ENCODE results near the gene UTS2B. TPM values are rescaled to one million over a fixed set of nuclear protein-coding genes. Genes with fewer than 3 reads are reported as not detected.

UTS2B gene
- total and polyA plus RNA-seq, 9 of the 15 experiments (the other 6 are each of a cell fraction or from before 2014, with no cell fraction given): 0.06 TPM; not detected in 8

DNA sequence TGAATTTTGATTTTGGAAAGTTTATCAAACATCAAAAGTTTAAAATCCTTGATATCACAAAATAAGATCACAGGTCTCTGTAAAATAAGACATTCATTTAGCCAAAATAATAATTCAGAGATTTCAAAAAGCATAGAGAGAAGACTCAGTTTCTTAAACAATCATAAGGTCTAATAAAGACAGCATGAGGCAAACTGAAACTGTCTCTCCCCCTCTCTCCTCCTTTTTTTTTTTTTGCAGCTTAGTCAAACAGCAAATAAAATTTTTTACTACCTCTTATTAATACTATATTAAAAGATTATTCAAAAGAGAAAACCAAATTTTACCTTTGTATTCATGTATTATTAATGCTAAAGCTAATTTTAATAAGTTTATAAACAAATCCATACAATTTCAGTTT, 73.9 kb downstream of the UTS2B start:
- intact Hi-C loops (cut with micrococcal nuclease): loop anchor here (5.0 kb wide), 1 partner anchor 126 kb away; no protein-coding TSS in a partner anchor
- Histone ChIP-seq H3K36me3 (ENCODE audit: control insufficient read depth, insufficient read depth, low read length) (no peaks in the 10 kb centered on the region), H3K4me1 (replicated peaks in 1 of 2; ENCODE audit: control insufficient read depth in 2 of 2, insufficient read depth in 2 of 2, low read length in 2 of 2) (no peaks in the 10 kb centered on the region), H2AFZ (ENCODE audit: low read depth, low read length) (no peak overlapping the region), H3K27me3 (ENCODE audit: control insufficient read depth in 2 of 2, insufficient read depth in 2 of 2, low read length in 2 of 2) (peaks cover 0 to 3% of the 10 kb centered on the region in 2 experiments; a peak in 2 of 5 replicates), H4K20me1 (replicated peaks; ENCODE audit: control insufficient read depth, insufficient read depth, low read length) (no peaks in the 10 kb centered on the region), H3K27ac (ENCODE audit: extremely low read depth, low read depth, low read length) (no peak overlapping the region), H3K9me3 (replicated peaks; ENCODE audit: control insufficient read depth, insufficient read depth, low read depth, low read length) (no peaks in the 10 kb centered on the region), H3K9ac (ENCODE audit: insufficient read depth in 1 of 2, low read depth in 2 of 2, low read length in 2 of 2) (no peak overlapping the region), H3K9me1 (ENCODE audit: control insufficient read depth, insufficient read depth, low read length) (no peaks in the 10 kb centered on the region), H3K4me3 (no peak overlapping the region), H3K79me2 (ENCODE audit: control insufficient read depth, insufficient read depth, low read length) (no peaks in the 10 kb centered on the region), H3K4me2 (ENCODE audit: insufficient read depth, low read length) (no peak overlapping the region)
- DNase-seq (ENCODE audit: extremely low read depth in 1 of 4, low spot score in 3 of 4) (no peak), ATAC-seq (no peak), FAIRE-seq (no peak)
- POLR2A ChIA-PET: no interaction called here
- BruUV-seq (replicated peaks): no TSS peak
- CTCF ChIA-PET (ENCODE audit: low intra/inter-chr PET ratio): no interaction called here
- in situ Hi-C loops (cut with MboI): no loop called here
- no peak for TF ChIP-seq ZNF77 (CRISPR knock-in tag; IDR thresholded peaks at IDR 0.05)
- TF ChIP-seq, protein P1, sequence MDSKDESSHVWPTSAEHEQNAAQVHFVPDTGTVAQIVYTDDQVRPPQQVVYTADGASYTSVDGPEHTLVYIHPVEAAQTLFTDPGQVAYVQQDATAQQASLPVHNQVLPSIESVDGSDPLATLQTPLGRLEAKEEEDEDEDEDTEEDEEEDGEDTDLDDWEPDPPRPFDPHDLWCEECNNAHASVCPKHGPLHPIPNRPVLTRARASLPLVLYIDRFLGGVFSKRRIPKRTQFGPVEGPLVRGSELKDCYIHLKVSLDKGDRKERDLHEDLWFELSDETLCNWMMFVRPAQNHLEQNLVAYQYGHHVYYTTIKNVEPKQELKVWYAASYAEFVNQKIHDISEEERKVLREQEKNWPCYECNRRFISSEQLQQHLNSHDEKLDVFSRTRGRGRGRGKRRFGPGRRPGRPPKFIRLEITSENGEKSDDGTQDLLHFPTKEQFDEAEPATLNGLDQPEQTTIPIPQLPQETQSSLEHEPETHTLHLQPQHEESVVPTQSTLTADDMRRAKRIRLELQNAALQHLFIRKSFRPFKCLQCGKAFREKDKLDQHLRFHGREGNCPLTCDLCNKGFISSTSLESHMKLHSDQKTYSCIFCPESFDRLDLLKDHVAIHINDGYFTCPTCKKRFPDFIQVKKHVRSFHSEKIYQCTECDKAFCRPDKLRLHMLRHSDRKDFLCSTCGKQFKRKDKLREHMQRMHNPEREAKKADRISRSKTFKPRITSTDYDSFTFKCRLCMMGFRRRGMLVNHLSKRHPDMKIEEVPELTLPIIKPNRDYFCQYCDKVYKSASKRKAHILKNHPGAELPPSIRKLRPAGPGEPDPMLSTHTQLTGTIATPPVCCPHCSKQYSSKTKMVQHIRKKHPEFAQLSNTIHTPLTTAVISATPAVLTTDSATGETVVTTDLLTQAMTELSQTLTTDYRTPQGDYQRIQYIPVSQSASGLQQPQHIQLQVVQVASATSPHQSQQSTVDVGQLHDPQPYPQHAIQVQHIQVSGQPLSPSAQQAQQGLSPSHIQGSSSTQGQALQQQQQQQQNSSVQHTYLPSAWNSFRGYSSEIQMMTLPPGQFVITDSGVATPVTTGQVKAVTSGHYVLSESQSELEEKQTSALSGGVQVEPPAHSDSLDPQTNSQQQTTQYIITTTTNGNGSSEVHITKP (IDR thresholded peaks at IDR 0.05; ENCODE audit: partially characterized antibody): no peak
- TF ChIP-seq ZNF184 (CRISPR knock-in tag; IDR thresholded peaks at IDR 0.05): no peak
- TF ChIP-seq TEAD1 (CRISPR knock-in tag; IDR thresholded peaks at IDR 0.05): no peak
- TF ChIP-seq CBX2 (IDR thresholded peaks at IDR 0.05; ENCODE audit: insufficient read depth, low read length, poor library complexity, severe bottlenecking): no peak
- TF ChIP-seq, protein P2, sequence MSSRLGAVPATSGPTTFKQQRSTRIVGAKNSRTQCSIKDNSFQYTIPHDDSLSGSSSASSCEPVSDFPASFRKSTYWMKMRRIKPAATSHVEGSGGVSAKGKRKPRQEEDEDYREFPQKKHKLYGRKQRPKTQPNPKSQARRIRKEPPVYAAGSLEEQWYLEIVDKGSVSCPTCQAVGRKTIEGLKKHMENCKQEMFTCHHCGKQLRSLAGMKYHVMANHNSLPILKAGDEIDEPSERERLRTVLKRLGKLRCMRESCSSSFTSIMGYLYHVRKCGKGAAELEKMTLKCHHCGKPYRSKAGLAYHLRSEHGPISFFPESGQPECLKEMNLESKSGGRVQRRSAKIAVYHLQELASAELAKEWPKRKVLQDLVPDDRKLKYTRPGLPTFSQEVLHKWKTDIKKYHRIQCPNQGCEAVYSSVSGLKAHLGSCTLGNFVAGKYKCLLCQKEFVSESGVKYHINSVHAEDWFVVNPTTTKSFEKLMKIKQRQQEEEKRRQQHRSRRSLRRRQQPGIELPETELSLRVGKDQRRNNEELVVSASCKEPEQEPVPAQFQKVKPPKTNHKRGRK (tag; IDR thresholded peaks at IDR 0.05): no peak
- no peak for TF ChIP-seq ZNF778 (CRISPR knock-in tag; IDR thresholded peaks at IDR 0.05)
- TF ChIP-seq TBP (optimal IDR thresholded peaks at IDR 0.05; ENCODE audit: low read depth, low read length): no peak
- TF ChIP-seq PRPF4 (IDR thresholded peaks at IDR 0.05; ENCODE audit: insufficient read depth, low read depth, low read length, poor library complexity, severe bottlenecking): no peak
- TF ChIP-seq ZEB2 (IDR thresholded peaks at IDR 0.05): no peak
- TF ChIP-seq, protein P3, sequence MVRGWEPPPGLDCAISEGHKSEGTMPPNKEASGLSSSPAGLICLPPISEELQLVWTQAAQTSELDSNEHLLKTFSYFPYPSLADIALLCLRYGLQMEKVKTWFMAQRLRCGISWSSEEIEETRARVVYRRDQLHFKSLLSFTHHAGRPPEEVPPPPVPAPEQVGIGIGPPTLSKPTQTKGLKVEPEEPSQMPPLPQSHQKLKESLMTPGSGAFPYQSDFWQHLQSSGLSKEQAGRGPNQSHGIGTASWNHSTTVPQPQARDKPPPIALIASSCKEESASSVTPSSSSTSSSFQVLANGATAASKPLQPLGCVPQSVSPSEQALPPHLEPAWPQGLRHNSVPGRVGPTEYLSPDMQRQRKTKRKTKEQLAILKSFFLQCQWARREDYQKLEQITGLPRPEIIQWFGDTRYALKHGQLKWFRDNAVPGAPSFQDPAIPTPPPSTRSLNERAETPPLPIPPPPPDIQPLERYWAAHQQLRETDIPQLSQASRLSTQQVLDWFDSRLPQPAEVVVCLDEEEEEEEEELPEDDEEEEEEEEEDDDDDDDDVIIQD (CRISPR knock-in tag; IDR thresholded peaks at IDR 0.05): no peak
- TF ChIP-seq CHD2 (IDR thresholded peaks at IDR 0.05; ENCODE audit: low read depth, low read length): no peak
- no peak for TF ChIP-seq ZNF589 (CRISPR knock-in tag; IDR thresholded peaks at IDR 0.05; ENCODE audit: low read depth)
- TF ChIP-seq ASH1L (IDR thresholded peaks at IDR 0.05; ENCODE audit: borderline replicate concordance, low read depth, partially characterized antibody): no peak
- TF ChIP-seq, protein P4, sequence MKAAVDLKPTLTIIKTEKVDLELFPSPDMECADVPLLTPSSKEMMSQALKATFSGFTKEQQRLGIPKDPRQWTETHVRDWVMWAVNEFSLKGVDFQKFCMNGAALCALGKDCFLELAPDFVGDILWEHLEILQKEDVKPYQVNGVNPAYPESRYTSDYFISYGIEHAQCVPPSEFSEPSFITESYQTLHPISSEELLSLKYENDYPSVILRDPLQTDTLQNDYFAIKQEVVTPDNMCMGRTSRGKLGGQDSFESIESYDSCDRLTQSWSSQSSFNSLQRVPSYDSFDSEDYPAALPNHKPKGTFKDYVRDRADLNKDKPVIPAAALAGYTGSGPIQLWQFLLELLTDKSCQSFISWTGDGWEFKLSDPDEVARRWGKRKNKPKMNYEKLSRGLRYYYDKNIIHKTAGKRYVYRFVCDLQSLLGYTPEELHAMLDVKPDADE (conservative IDR thresholded peaks at IDR 0.05; ENCODE audit: control insufficient read depth, low read depth, low read length): no peak
- no peak for TF ChIP-seq C11orf30 (IDR thresholded peaks at IDR 0.05; ENCODE audit: low read depth)
- TF ChIP-seq MAFF (IDR thresholded peaks at IDR 0.05; ENCODE audit: low read length): no peak

Data from K562 (cell line).